CD4-positive, alpha-beta memory T cell (primary cell): ENCODE data around the gene RBPJ. TPM values are rescaled to one million over a fixed set of nuclear protein-coding genes. Genes with fewer than 3 reads are reported as not detected.

ENCODE experiments used
- CTCF ChIA-PET: fragments of 350-600 bp; sonication (Branson Sonifier 250); formaldehyde crosslinking; loops from one replicate; lab custom pipeline; 2021; ENCODE audit warnings: inconsistent platforms; ENCODE audit not compliant: partially characterized antibody; lab: Charles Lee
- POLR2A ChIA-PET: fragments of 350-600 bp; sonication (Branson Sonifier 250); formaldehyde crosslinking; loops from one replicate; lab custom pipeline; 2021; ENCODE audit not compliant: partially characterized antibody; lab: Charles Lee
- DNase-seq, 5 donors: peaks; one replicate each; pipeline versions ENCODE4 v3.0.0 to v3.0.0-alpha.2; 2020 to 2022; ENCODE audit warnings: mixed read lengths in 1 of 5
- H3K27ac ChIP-seq: one replicate; pipeline ENCODE4 v1.7.0; 2013; ENCODE audit warnings: low read depth, low read length
- H3K27me3 ChIP-seq: 2 replicates; pipeline ENCODE4 v1.7.0; 2013; ENCODE audit warnings: mild to moderate bottlenecking, low read length, moderate library complexity; ENCODE audit not compliant: insufficient read depth
- H3K36me3 ChIP-seq: 2 replicates; pipeline ENCODE4 v1.7.0; 2013; ENCODE audit warnings: mild to moderate bottlenecking, low read length, moderate library complexity; ENCODE audit not compliant: insufficient read depth
- H3K4me1 ChIP-seq: 2 replicates; pipeline ENCODE4 v1.7.0; 2013; ENCODE audit warnings: mild to moderate bottlenecking, low read length, moderate library complexity; ENCODE audit not compliant: insufficient read depth
- H3K4me3 ChIP-seq, 2 donors: one replicate each; pipeline ENCODE4 v1.7.0; 2013; ENCODE audit warnings: low read length in 2 of 2, mild to moderate bottlenecking in 1 of 2
- H3K9me3 ChIP-seq, 2 donors: one replicate each; pipeline ENCODE4 v1.7.0; 2013; ENCODE audit warnings: low read length in 2 of 2, control low read depth in 1 of 2; ENCODE audit not compliant: control insufficient read depth in 1 of 2
- H3K27ac Mint-ChIP-seq, 7 donors: one replicate each; pipeline ENCODE4 v1.8.0; 2020 to 2021; ENCODE audit warnings: mixed read lengths in 7 of 7, mild to moderate bottlenecking in 6 of 7, inconsistent platforms in 3 of 7, moderate library complexity in 3 of 7
- H3K27me3 Mint-ChIP-seq, 2 donors: one replicate each; pipeline ENCODE4 v1.8.0; 2020 to 2021; ENCODE audit warnings: mixed read lengths in 2 of 2
- H3K36me3 Mint-ChIP-seq, 2 donors: one replicate each; pipeline ENCODE4 v1.8.0; 2020 to 2021; ENCODE audit warnings: mixed read lengths in 2 of 2, inconsistent platforms in 1 of 2, mild to moderate bottlenecking in 1 of 2
- H3K4me1 Mint-ChIP-seq, 4 donors: one replicate each; pipeline ENCODE4 v1.8.0; 2020 to 2021; ENCODE audit warnings: mixed read lengths in 4 of 4, mild to moderate bottlenecking in 1 of 4
- H3K4me3 Mint-ChIP-seq, 8 donors: one replicate each; pipeline ENCODE4 v1.8.0; 2020 to 2021; ENCODE audit warnings: mixed read lengths in 8 of 8, mild to moderate bottlenecking in 7 of 8, moderate library complexity in 6 of 8, inconsistent platforms in 3 of 8
- H3K9me3 Mint-ChIP-seq, 8 donors: one replicate each; pipeline ENCODE4 v1.8.0; 2020 to 2021; ENCODE audit warnings: mixed read lengths in 8 of 8, mild to moderate bottlenecking in 5 of 8, inconsistent platforms in 3 of 8, moderate library complexity in 1 of 8
- intact Hi-C: fragments of 100-400 bp; cut with micrococcal nuclease; formaldehyde crosslinking; loops from one replicate; pipeline ENCODE4 v1.15.1; 2023
- polyA plus RNA-seq, 2 donors: library from polyadenylated mRNA; unstranded; fragments of 300-500 nt; fragmentation: Illumina TruSeq; gene quantifications; one replicate each; pipeline ENCODE4 v1.2.3, GENCODE V29; 2021
- total RNA-seq, 2 experiments: library from RNA; stranded (reverse); gene quantifications; one replicate each; pipeline ENCODE4 v1.2.3, GENCODE V29; 2021

The RBPJ gene
- total and polyA plus RNA-seq, 4 experiments from 2014 or later, result 75.2 to 96.3 (median 91.5) TPM

GRCh38 chr4:26466578-26467270 lies 145.9 kb downstream of the RBPJ start:
- no peaks in the 10 kb centered on the region for H3K4me1 ChIP-seq
- H3K27me3 Mint-ChIP-seq, result peaks cover 4 to 9% of the 10 kb centered on the region in 2 donors
- intact Hi-C loops, result no loop called here
- POLR2A ChIA-PET, result no interaction called here
- H3K36me3 Mint-ChIP-seq, result no peaks in the 10 kb centered on the region
- H3K9me3 ChIP-seq, result no peaks in the 10 kb centered on the region
- CTCF ChIA-PET, result no interaction called here
- H3K9me3 Mint-ChIP-seq, result peaks cover 0 to 4% (median 1%) of the 10 kb centered on the region in 8 donors
- H3K27ac Mint-ChIP-seq, result no peak overlapping the region
- no peaks in the 10 kb centered on the region for H3K27me3 ChIP-seq
- H3K4me3 ChIP-seq, result no peak overlapping the region
- DNase-seq, result no peak
- H3K36me3 ChIP-seq, result no peaks in the 10 kb centered on the region
- no peaks in the 10 kb centered on the region for H3K4me1 Mint-ChIP-seq
- H3K4me3 Mint-ChIP-seq, result no peak overlapping the region
- no peak overlapping the region for H3K27ac ChIP-seq

GRCh38 chr4:26467724-26468123 lies 146.9 kb downstream of the RBPJ start:
- ChIA-PET POLR2A (no interaction called here), CTCF (interaction anchor here (1.1 kb wide), 1 partner anchor 9 kb away, joined by 3 read pairs; no protein-coding TSS in a partner anchor)
- Mint-ChIP-seq H3K9me3 (peaks cover 0 to 4% (median 1%) of the 10 kb centered on the region in 8 donors), H3K27me3 (peaks cover 4 to 9% of the 10 kb centered on the region in 2 donors), H3K4me3 (peak overlapping the region in 1 of 8 donors; percentile 28), H3K4me1 (no peaks in the 10 kb centered on the region), H3K27ac (no peak overlapping the region), H3K36me3 (no peaks in the 10 kb centered on the region)
- Histone ChIP-seq H3K4me3 (no peak overlapping the region), H3K36me3 (no peaks in the 10 kb centered on the region), H3K27ac (no peak overlapping the region), H3K4me1 (no peaks in the 10 kb centered on the region), H3K9me3 (no peaks in the 10 kb centered on the region), H3K27me3 (no peaks in the 10 kb centered on the region)
- no peak for DNase-seq
- intact Hi-C loops, result no loop called here

- DNase-seq, result no peak
- Histone ChIP-seq H3K36me3 (no peaks in the 10 kb centered on the region), H3K4me3 (no peak overlapping the region), H3K4me1 (no peaks in the 10 kb centered on the region), H3K9me3 (no peaks in the 10 kb centered on the region), H3K27me3 (no peaks in the 10 kb centered on the region), H3K27ac (no peak overlapping the region)
- CTCF ChIA-PET, result interaction anchor here (1.1 kb wide), 1 partner anchor 9 kb away, joined by 3 read pairs; no protein-coding TSS in a partner anchor
- no peaks in the 10 kb centered on the region for H3K4me1 Mint-ChIP-seq
- intact Hi-C loops, result no loop called here
- peaks cover 0 to 4% (median 1%) of the 10 kb centered on the region in 8 donors for H3K9me3 Mint-ChIP-seq
- H3K36me3 Mint-ChIP-seq, result no peaks in the 10 kb centered on the region
- POLR2A ChIA-PET, result no interaction called here
- no peak overlapping the region for H3K27ac Mint-ChIP-seq
- H3K27me3 Mint-ChIP-seq, result peaks cover 4 to 9% of the 10 kb centered on the region in 2 donors
- H3K4me3 Mint-ChIP-seq, result no peak overlapping the region
Observed at GRCh38 chr4:26468283-26468949, 147.6 kb downstream of the RBPJ start.

GRCh38 chr4:26468977-26469376 lies 148.2 kb downstream of the RBPJ start:
- intact Hi-C loops, result no loop called here
- H3K36me3 Mint-ChIP-seq, result no peaks in the 10 kb centered on the region
- DNase-seq, result no peak
- ChIA-PET POLR2A (no interaction called here), CTCF (no interaction called here)
- H3K4me1 Mint-ChIP-seq, result no peaks in the 10 kb centered on the region
- Histone ChIP-seq H3K9me3 (no peaks in the 10 kb centered on the region), H3K27ac (no peak overlapping the region), H3K36me3 (no peaks in the 10 kb centered on the region), H3K4me3 (no peak overlapping the region), H3K27me3 (no peaks in the 10 kb centered on the region), H3K4me1 (no peaks in the 10 kb centered on the region)
- peaks cover 0 to 4% (median 0%) of the 10 kb centered on the region in 8 donors for H3K9me3 Mint-ChIP-seq
- H3K4me3 Mint-ChIP-seq, result no peak overlapping the region
- H3K27ac Mint-ChIP-seq, result no peak overlapping the region
- H3K27me3 Mint-ChIP-seq, result peaks cover 4 to 9% of the 10 kb centered on the region in 2 donors

GRCh38 chr4:26471890-26472289 lies 151.1 kb downstream of the RBPJ start:
- Mint-ChIP-seq H3K36me3 (no peaks in the 10 kb centered on the region), H3K27me3 (peaks cover 1 to 9% of the 10 kb centered on the region in 2 donors), H3K4me3 (no peak overlapping the region), H3K4me1 (no peaks in the 10 kb centered on the region), H3K9me3 (peaks cover 0 to 4% (median 0%) of the 10 kb centered on the region in 8 donors), H3K27ac (no peak overlapping the region)
- POLR2A ChIA-PET, result no interaction called here
- DNase-seq, result no peak
- CTCF ChIA-PET, result no interaction called here
- H3K36me3 ChIP-seq, result no peaks in the 10 kb centered on the region
- intact Hi-C loops, result no loop called here
- H3K9me3 ChIP-seq, result no peaks in the 10 kb centered on the region
- no peaks in the 10 kb centered on the region for H3K4me1 ChIP-seq
- no peak overlapping the region for H3K27ac ChIP-seq
- H3K4me3 ChIP-seq, result no peak overlapping the region
- H3K27me3 ChIP-seq, result no peaks in the 10 kb centered on the region

- Mint-ChIP-seq H3K4me1 (no peaks in the 10 kb centered on the region), H3K27ac (no peak overlapping the region), H3K9me3 (peaks cover 0 to 4% (median 0%) of the 10 kb centered on the region in 8 donors), H3K27me3 (peaks cover 2 to 12% of the 10 kb centered on the region in 2 donors), H3K36me3 (no peaks in the 10 kb centered on the region), H3K4me3 (no peak overlapping the region)
- ChIA-PET POLR2A (no interaction called here), CTCF (interaction anchor here (0.9 kb wide), 1 partner anchor 144 kb away, joined by 4 read pairs; no protein-coding TSS in a partner anchor)
- DNase-seq, result no peak
- Histone ChIP-seq H3K4me3 (no peak overlapping the region), H3K4me1 (no peaks in the 10 kb centered on the region), H3K27me3 (no peaks in the 10 kb centered on the region), H3K9me3 (no peaks in the 10 kb centered on the region), H3K36me3 (no peaks in the 10 kb centered on the region), H3K27ac (no peak overlapping the region)
- intact Hi-C loops, result no loop called here
Observed at GRCh38 chr4:26473893-26474292, 153.1 kb downstream of the RBPJ start.

GRCh38 chr4:26474551-26474950 lies 153.7 kb downstream of the RBPJ start:
- no peak overlapping the region for H3K27ac Mint-ChIP-seq
- no peaks in the 10 kb centered on the region for H3K36me3 Mint-ChIP-seq
- Histone ChIP-seq H3K4me3 (no peak overlapping the region), H3K4me1 (no peaks in the 10 kb centered on the region), H3K27ac (no peak overlapping the region), H3K27me3 (no peaks in the 10 kb centered on the region), H3K36me3 (no peaks in the 10 kb centered on the region), H3K9me3 (no peaks in the 10 kb centered on the region)
- peaks cover 2 to 11% of the 10 kb centered on the region in 2 donors for H3K27me3 Mint-ChIP-seq
- H3K4me3 Mint-ChIP-seq, result no peak overlapping the region
- POLR2A ChIA-PET, result no interaction called here
- H3K9me3 Mint-ChIP-seq, result peaks cover 0 to 4% (median 0%) of the 10 kb centered on the region in 8 donors
- CTCF ChIA-PET, result no interaction called here
- intact Hi-C loops, result no loop called here
- no peaks in the 10 kb centered on the region for H3K4me1 Mint-ChIP-seq
- DNase-seq, result no peak
